GM21526 (cell line): ENCODE results near the gene LOXL1.
"Not testable (repeated sequence)": the region's sequence is repeated elsewhere in the genome, so short reads cannot be mapped to it uniquely, and the experiment has no call there.

ENCODE experiments used
- ATAC-seq: cut with Tn5 transposase; IDR thresholded peaks from one replicate; pipeline ENCODE4 v1.9.1; 2021; ENCODE audit warnings: moderate library complexity; ENCODE audit not compliant: unreplicated experiment, low FRiP score

LOXL1 gene

DNA sequence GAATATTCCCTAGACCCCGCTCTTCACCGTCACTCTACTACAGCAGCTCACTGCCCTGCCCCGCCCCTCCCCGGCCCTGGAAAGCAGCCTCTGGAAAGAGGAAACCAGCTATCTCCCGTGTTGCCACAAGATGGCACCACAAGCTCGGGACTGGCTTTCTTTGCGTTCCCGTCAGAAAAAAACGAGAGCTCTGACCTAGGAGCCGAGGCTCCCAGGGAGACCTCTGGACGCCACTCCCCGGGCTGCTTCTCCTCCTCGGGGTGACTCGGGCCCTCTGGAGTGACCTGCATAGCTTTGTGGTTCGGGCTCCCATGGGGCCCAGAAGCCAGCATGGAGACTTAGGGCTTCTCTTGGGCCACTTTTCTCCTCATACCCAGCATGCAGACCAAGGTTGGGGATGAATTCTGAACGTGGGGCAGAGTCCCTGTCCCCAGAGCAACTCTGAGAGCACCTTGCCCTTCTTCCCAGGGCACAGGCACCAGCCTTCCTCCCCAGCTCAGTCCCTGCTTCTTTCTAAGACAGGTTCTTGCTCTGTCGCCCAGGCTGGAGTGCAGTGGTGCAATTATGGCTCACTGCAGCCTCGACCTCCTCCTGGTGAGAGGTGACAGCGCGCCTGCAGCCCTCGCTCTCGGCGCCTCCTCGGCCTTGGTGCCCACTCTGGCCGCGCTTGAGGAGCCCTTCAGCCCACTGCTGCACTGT lies 46.9 kb downstream of the LOXL1 start:
- no peak for ATAC-seq

DNA sequence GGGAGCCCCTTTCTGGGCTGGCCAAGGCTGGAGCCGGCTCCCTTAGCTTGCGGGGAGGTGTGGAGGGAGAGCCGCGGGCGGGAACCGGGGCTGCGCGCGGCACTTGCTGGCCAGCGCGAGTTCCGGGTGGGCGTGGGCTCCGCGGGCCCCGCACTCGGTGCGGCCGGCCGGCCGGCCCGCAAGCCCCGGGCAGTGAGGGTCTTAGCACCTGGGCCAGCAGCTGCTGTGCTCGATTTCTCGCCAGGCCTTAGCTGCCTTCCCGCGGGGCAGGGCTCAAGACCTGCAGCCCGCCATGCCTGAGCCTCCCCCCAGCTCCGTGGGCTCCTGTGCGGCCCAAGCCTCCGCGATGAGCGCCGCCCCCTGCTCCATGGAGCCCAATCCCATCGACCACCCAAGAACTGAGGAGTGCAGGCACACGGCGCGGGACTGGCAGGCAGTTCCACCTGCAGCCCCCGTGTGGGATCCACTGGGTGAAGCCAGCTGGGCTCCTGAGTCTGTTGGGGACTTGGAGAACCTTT lies 47.5 kb downstream of the LOXL1 start:
- not testable (repeated sequence) for ATAC-seq

DNA sequence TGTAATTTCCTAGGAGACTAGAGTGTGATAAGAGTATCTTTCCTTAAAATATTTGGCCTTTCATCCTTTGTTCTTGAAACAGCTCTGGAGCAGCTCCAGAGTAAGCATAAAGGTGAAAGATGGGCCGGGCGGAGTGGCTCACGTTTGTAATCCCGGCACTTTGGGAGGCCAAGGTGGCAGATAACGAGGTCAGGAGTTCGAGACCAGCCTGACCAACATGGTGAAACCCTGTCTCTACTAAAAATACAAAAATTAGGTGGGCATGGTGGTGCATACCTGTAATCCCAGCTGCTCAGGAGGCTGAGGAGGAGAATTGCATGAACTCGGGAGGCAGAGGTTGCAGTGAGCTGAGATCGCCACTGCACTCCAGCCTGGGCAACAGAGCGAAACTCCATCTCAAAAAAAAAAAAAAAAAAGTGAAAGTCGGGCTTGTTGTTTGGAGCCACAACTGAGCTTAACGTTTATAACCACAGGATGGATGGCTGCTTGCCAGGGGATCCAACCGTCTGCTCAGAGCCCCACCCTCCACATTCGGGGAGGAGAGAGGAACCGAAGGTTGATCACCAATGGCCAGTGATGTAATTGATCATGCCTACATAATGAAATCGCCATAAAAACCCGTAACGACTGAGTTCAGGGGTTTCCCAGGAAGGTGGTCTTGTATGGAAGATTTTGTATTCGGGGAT lies 49.3 kb downstream of the LOXL1 start:
- ATAC-seq = not testable (repeated sequence)

DNA sequence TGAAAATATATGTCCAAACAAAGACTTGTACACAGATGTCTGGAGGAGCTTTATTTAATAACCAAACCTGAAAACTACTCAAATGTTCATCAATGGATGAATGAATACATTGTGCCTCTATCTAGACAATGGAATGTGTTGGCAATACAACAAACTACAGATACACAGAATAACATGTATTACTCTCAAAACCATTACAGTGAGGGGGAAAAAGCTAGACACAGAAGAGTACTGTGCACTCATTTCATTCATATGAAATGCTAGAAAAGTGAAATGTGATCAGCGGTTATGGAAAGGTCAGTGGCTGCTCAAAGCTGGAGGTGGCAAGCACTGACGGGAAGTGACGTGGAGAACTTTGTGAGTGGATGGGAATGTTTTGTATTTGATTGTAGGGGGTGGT lies 52.6 kb downstream of the LOXL1 start:
- ATAC-seq = no peak

DNA sequence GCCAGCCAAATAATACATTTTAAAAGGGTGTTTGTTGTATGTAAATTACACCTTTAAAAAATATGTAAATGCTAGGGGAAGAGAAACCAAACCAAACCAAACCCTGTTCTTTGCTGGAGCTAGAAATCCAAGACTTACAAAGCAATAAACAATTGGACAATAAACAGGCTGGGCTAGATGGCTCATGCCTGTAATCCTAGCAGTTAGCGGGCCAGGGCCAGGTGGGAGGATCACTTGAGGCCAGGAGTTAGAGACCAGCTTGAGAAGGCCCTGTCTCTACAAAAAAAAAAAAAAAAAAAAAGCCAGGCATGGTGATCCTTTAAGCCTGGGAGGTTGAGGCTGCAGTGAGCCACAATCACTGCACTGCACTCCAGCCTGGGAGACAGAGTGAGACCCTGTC lies 53.4 kb downstream of the LOXL1 start:
- no peak for ATAC-seq

DNA sequence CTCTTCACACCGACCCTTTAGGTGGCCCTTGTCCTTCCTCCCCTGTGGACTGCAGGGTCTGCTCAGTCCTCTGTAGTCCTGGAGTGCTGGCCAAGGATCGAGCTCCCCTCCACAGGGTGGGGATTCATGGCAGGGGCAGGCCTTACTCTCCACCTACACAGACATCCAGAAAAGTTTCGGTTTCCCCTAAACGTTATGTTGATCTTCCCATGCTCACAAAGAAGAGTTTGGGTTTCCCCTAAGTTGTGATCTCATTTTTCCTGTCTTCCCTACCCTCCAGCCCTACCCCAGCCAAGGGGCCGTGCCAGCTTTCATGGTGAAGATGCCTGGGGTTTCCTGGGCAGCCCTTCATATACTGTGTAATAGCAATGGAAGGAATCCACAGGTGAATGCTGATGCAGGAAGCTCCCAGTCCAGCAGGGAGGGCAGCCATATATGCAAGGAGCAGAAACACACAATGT lies 55.5 kb downstream of the LOXL1 start:
- ATAC-seq = no peak

DNA sequence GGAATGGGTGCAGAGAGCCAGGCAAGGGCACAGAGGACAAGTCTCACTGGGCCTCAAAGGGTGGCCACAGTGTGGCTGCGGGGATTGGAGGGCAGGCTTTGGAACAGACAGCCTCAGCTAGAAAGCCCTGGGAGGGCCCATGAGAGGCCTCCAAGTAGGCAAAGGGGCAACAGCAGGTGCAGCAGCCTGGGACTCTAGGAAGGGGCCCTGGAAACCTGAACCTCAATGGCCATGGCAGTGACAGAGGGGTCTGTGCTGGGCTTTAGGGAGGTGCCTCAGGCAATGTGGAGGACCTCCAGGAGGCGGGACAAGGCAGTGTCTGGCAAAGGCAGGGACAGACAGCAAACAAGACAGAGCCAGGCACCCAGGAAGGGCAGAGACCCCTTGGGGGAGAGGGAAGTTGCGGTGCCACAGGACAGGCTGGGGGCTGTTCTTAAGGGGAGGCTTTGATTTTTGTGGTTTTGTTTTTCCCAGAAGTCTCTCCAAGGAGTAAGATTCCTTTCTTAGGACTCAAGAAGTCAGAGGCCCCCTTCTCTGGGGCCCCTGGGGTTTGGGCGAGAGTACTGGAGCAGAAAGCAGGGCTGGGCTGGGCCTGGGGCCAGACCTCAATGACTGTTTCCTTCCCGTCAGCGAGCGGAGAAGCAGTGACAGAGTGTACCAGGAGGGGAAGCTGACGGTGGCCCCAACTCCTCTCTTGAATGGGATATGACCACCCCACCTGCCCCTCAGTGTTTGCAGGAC lies 56.1 kb downstream of the LOXL1 start:
- no peak for ATAC-seq

DNA sequence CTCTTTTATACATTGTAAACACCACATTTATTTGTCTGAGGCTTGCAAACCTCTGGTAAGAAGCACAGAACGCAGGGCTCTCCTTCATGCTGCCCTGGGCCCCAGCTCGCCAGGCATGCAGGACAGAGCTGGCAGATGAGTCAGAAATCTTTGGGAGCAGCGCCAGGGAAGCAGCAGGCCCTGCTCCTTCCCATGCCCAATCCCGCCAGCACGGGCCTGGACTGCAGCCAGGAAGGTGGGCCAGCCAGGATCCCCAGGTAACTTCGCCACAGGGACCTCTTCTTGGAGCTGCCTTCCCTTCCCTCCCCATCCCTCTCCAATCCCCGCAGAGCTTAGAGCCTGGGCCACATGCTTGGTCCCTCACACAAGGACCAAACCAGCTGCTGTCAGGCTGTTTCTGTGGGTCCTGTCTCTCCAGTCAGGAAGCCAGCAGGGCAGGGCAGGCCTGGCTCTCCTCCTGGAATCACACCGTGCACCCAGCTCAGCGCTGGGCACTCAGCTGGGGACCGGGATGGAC lies 57.0 kb downstream of the LOXL1 start:
- ATAC-seq = no peak

DNA sequence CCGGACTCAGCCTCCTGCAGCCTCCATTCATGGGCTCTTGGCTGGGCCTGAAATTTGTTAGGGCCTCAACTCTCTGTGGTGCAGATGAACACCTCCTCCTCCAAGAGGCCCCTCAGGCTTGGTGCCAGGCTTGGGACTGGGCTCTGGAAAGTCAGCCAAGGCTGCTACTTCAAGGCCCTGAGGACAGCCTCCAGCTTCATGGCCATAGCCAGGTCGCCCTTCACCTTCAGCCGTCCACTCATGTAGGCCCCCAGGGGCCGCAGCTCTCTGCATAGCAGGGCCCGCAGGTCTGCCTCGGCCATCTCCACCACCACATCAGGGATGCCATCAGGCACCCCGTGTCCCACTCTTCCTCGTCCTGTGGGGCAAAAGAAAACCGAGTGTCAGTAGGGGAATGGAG lies 57.5 kb downstream of the LOXL1 start:
- ATAC-seq = no peak

DNA sequence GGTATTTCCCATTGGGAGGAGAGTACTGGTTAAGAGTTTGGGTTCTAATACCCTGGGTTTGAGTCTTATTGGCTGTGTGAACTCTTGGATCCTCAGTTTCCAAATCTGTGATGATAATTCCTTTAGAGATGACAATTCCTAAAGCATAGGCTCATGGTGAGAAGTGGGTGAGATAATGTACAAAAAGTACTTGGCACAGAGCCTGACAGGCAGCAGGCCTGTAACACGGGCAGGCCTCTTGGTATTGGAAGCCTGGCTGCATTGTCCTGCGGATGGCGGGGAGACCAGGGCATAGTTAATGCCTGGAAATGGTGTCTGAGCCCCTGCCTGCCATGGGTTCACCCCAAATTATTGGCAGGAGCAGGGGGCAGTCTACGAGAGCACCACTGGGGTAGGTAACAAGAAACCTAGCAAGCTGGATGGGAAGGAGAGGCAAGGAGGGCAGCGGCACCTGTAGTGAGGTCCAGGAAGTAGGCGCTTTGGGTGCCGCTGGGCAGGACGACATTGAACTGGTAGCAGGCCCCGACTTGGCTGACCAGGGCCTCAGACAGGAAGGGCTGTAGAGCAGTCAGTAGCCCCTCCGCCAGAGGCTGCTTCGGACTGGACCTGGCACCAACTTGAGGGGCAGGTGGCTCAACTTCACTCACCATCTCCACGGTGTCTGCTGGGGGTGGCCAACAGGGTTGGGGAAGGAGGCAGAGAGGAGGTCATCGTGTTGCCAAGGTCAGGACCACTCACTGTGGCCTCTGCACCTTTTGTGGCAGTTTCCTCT lies 58.1 kb downstream of the LOXL1 start:
- ATAC-seq = no peak

DNA sequence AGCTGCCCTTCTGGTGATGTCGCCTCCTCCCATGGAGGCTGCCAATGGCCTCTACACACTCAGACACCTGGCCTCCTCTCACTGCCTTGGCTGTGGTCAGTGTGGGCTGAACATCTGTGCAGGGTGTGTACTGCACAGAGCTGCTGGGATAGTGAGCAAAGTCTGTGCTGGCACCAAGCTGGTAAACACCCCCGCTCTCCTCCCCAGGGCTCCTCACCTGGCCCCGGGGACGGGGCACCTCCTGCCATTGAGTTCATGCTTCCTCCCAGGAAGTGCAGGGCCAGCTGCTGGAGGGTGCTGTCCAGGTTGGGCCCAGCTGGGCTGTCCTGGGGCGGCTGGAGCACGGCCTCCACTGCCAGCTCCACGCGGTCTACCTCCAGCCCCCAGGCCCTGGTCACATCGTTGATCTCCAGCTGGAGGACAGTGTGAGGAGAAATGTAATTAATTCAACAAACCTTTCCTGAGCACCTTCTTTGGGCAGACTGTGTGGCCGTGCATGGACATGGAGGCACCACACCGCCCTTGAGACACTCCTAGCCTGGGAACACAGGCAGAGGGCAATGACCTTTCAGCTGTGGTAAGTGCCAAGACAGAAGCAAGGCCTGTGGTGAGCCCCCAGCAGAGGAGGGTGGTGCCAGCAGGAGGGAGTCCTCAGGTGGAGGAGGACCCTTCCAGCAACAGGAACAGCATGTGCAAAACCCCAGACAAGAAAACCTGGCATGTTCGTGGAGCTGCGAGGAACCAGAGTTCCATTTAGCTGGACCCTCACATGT lies 59.0 kb downstream of the LOXL1 start:
- ATAC-seq = no peak

DNA sequence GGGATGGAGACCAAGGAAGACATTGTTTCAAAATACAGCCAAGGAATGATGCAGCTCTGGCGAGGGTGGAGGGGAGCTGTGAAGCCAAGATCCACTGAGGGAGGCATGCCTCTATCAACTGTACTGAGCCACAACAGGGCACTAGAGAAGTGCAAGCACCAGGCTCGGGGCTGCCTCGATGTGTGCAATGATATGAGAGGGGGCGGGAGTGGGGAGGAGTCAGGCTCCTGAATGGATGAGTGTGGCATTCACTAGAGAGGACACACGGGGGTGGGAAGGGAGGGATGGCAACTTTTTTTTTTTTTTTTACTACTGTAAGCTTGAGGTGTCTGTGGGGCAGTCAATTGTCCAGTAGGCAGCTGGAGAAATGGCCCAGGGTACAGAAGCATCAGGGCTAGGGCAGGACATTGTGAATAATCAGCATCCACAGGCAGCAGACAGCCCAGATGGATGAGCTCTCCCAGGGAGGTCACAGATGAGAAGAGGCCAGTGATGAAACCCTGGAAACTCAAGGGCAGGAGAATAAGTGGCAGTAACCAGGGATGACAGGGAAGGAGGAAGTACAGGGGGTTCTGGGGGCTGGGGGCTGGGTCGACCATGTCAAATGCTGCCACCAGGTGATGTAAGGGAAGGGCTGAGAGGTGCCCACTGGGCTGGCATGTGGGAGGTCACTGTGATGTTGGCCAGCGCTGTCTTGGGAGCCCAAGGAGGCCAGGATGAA lies 60.0 kb downstream of the LOXL1 start:
- ATAC-seq = no peak

DNA sequence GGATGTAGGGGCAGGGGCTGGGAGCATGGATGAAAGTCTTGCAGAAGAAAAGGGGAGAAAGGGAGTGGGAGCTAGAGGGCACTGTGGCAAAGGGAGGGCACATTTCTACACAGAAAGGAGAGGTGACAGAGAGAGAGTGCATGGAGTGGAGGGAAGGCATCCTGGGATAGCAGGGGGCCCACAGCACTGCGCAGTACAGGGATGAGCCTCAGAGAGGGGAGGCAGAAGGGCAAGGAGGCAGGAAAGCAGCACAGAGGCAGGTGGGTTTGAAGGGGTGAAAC lies 60.5 kb downstream of the LOXL1 start:
- no peak for ATAC-seq

DNA sequence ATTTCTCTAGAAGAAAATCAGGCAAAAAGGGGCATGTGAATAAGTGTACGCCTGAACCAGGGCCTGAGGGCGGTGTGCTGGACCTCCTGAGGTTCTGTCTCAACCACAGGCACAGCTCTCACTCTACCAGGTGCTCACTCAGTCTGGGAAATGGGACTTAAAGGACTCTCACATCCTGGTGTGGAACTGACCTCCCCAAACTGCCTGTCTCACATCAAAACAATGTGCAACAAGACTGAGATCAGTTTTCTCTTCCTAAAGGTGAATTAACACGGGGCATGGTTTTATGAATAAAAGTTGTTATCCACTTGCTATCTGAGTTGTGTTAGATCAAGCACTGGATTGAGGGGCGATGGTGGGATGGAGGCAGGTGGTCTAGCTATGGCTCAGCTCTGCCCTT lies 61.0 kb downstream of the LOXL1 start:
- ATAC-seq = no peak

DNA sequence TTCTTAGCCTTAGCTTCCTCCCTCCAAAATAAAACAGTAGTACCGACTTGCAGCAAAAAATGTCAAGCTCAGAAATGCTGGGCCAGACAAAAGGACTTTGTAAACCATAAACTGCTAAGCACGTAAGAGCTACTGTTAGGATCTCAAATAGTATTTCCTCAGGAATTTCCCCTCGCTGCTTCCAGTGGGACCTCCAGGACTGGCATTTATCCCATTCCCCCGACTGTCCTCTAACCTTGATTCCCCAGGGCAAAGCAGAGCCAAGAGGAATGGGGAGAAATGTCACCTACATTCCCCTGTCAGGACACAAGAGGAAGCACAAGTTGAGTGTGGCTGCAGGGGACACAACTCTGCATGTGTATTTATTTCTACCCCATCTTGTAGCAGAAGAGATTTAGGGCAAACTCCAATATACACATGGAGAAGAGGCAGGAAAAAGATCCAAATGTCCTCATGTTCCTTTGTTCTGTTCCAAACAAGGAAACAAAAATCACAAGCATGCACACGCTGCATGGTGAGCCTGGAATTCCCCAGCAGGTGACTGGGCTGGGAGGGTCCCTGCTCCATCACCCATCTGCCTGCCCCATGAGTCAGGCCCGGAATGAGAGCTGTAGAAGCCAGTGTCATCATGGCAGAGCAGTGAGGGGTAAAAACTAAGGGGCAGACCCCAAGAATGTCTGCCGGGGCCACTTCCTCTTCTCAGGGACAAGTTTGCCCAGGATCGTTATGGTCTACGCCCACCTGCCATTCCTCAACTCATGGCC lies 61.6 kb downstream of the LOXL1 start:
- ATAC-seq = no peak

DNA sequence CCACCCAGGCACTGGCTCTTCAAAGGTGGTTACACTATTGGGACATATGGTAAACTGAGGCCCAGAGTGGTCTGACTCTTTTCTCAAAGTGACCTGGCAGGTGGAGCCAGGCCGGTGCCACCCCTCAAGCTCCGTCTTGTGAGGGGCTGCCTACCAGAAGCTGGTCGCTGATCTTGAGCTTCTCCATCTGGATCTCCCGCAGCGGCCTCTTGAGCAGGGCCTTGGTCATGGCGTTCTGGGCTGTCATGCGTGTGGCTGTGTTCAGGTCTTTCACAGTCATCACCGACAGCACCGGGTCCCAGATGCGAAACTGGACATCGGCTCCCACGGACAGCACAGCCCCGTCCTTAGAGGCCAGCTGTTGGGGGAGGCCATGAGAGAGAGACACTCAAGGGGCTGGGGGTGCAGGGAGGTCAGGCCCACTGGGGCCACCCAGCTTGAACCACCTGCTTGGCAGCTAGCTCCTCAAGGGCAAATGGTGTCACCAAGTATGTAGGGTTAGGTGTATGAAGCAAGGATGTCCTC lies 62.2 kb downstream of the LOXL1 start:
- ATAC-seq = no peak

DNA sequence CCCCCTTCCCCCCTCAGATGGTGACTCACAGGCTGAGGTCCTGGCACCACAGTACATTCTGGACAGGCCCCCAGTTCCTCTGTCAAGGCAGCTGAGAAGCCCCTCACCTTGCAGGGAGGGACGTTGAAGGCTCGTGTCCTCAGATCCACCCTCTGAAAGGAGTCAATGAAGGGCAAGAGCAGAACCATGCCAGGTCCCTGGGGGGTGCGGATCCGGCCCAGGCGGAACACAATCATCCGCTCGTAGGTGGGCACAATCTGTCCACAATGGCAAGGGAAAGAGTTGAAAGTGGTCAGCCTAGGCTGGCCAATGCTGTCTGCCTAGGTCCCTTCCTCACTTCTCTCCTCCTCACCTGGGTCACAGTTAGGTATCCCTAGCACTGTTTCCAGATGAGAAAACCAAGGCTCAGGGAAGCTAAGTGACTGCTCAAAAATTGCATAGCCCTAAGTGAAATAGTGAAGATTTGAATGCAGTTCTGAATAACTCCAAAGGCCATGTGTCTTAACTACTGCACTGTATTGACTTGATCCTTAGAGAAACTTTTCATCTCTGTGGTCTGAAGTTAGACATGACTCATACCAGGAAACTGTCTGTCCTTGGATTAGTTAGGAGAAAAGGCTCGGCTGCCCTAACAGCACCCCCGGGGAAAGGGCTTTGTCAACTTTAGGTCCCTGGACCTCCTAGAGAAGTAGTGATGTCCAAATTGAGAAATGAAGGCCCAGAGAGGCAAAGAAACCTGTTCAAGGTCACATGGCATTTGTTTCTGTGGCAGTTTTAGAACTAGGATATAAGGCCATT lies 62.9 kb downstream of the LOXL1 start:
- no peak for ATAC-seq
